Measurements from ENCODE around the gene NAV3.
"Not testable (repeated sequence)": the region's sequence is repeated elsewhere in the genome, so short reads cannot be mapped to it uniquely, and the experiment has no call there.

Gene NAV3

GRCh38 chr12:78198896-78199295 lies 368.2 kb downstream of the NAV3 start:
- DNase-seq, result no peak

- no peak for DNase-seq
Observed at GRCh38 chr12:78199926-78200325, 369.2 kb downstream of the NAV3 start.

- DNase-seq, result no peak
Observed at GRCh38 chr12:78204926-78205325, 374.2 kb downstream of the NAV3 start.

GRCh38 chr12:78208092-78208491 lies 377.4 kb downstream of the NAV3 start:
- DNase-seq, result no peak

- DNase-seq, result no peak
Observed at GRCh38 chr12:78209846-78210505, 379.3 kb downstream of the NAV3 start.

GRCh38 chr12:78210506-78210860 lies 379.8 kb downstream of the NAV3 start:
- DNase-seq, result no peak

GRCh38 chr12:78210894-78211302 lies 380.2 kb downstream of the NAV3 start:
- no peak for DNase-seq

GRCh38 chr12:78220811-78221210 lies 390.1 kb downstream of the NAV3 start:
- DNase-seq, result no peak

GRCh38 chr12:78224154-78224553 lies 393.5 kb downstream of the NAV3 start:
- no peak for DNase-seq

- no peak for DNase-seq
Observed at GRCh38 chr12:78226763-78227162, 396.1 kb downstream of the NAV3 start.

- no peak for DNase-seq
Observed at GRCh38 chr12:78229591-78230101, 399.0 kb downstream of the NAV3 start.

GRCh38 chr12:78232756-78233155 lies 402.1 kb downstream of the NAV3 start:
- DNase-seq, result no peak

GRCh38 chr12:78236264-78236663 lies 405.6 kb downstream of the NAV3 start:
- DNase-seq, result no peak

- DNase-seq, result no peak
Observed at GRCh38 chr12:78239544-78239943, 408.9 kb downstream of the NAV3 start.

GRCh38 chr12:78240827-78241226 lies 410.1 kb downstream of the NAV3 start:
- DNase-seq, result no peak

GRCh38 chr12:78241446-78241845 lies 410.8 kb downstream of the NAV3 start:
- DNase-seq, result no peak

- no peak for DNase-seq
Observed at GRCh38 chr12:78244916-78245507, 414.3 kb downstream of the NAV3 start.

- DNase-seq, result no peak
Observed at GRCh38 chr12:78248321-78248720, 417.6 kb downstream of the NAV3 start.

- DNase-seq, result no peak
Observed at GRCh38 chr12:78249578-78249977, 418.9 kb downstream of the NAV3 start.

GRCh38 chr12:78257662-78258061 lies 427.0 kb downstream of the NAV3 start:
- not testable (repeated sequence) for DNase-seq

- no peak for DNase-seq
Observed at GRCh38 chr12:78260976-78261375, 430.3 kb downstream of the NAV3 start.

GRCh38 chr12:78261901-78262300 lies 431.2 kb downstream of the NAV3 start:
- DNase-seq, result no peak
